ENCODE data around the gene KCTD3. TPM values are rescaled to one million over a fixed set of nuclear protein-coding genes. Genes with fewer than 3 reads are reported as not detected.

The KCTD3 gene
- total RNA-seq, 3 donors from 2014 or later: 42.2 to 73.5 (median 43.1) TPM

DNA sequence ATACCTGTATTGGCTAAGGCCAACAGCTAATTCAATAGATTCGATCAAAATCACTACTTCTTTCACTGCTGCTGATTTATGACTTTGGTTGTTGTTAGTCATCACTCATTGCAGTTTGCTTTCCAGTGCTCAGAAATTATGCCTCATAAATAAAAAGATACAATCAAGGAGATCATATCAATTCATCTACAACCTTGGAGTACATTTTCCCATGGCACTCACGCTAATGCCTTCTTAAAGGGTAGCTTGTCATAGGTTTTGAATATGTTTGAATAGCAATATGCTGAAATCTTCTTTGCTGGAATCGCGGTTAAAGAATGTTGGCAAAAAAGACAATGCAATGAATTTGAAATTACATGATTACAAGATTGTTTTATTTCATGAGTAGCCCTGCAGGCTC lies 89.9 kb downstream of the KCTD3 start:
- TF ChIP-seq, protein P1, sequence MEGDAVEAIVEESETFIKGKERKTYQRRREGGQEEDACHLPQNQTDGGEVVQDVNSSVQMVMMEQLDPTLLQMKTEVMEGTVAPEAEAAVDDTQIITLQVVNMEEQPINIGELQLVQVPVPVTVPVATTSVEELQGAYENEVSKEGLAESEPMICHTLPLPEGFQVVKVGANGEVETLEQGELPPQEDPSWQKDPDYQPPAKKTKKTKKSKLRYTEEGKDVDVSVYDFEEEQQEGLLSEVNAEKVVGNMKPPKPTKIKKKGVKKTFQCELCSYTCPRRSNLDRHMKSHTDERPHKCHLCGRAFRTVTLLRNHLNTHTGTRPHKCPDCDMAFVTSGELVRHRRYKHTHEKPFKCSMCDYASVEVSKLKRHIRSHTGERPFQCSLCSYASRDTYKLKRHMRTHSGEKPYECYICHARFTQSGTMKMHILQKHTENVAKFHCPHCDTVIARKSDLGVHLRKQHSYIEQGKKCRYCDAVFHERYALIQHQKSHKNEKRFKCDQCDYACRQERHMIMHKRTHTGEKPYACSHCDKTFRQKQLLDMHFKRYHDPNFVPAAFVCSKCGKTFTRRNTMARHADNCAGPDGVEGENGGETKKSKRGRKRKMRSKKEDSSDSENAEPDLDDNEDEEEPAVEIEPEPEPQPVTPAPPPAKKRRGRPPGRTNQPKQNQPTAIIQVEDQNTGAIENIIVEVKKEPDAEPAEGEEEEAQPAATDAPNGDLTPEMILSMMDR (IDR thresholded peaks at IDR 0.05): no peak
- Histone ChIP-seq H3K4me1 (ENCODE audit: low read depth) (no peaks in the 10 kb centered on the region), H3K4me3 (no peak overlapping the region), H3K9me3 (no peaks in the 10 kb centered on the region), H3K36me3 (ENCODE audit: low read depth) (no peaks in the 10 kb centered on the region)
- DNase-seq: no peak
- intact Hi-C loops (cut with DNase I, micrococcal nuclease): no loop called here
- ATAC-seq: no peak

DNA sequence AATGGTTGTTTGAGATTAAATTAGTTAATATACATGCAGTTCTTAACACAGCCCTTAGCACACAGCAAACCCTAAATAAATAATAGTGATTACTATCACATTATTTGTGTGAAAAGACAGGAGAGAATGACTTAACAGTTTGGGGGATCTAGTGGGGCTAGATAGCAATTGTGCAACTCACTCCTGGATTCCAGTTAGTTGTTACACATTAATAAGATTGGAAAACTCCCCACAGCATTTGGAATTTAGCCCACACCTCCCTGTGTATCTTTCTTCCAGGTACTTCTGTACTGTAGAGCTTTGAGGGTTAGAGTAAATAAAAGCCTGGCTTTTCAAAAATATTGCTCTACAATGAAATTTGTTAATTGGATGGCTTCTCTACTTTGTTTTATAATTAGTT lies 93.2 kb downstream of the KCTD3 start:
- no peaks in the 10 kb centered on the region for H3K36me3 ChIP-seq (ENCODE audit: low read depth)
- H3K4me3 ChIP-seq: no peak overlapping the region
- no peak for DNase-seq
- no peaks in the 10 kb centered on the region for H3K9me3 ChIP-seq
- ATAC-seq: no peak
- TF ChIP-seq, protein P1 (IDR thresholded peaks at IDR 0.05): no peak
- intact Hi-C loops (cut with DNase I, micrococcal nuclease): no loop called here
- H3K4me1 ChIP-seq (ENCODE audit: low read depth): no peaks in the 10 kb centered on the region

DNA sequence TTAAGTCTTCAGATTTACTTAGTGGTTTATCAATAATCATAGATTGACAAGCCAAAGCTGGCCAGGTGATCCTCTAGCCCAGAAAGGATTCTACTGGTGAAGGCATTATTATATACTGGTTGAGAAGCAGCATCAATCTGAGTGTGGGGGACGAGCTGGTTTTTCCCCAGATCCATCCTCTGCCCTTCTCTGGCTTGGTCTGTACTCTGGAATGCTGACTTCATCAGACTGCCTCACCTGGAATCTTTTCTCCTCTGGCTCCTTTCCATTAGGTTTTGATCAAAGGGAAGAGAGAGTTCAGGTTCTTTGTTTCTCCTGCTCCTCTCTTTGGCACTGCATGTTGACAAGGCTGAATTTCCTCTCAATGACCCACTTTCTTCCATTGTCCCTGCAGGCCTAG lies 93.9 kb downstream of the KCTD3 start:
- no peaks in the 10 kb centered on the region for H3K4me1 ChIP-seq (ENCODE audit: low read depth)
- no peaks in the 10 kb centered on the region for H3K36me3 ChIP-seq (ENCODE audit: low read depth)
- DNase-seq: no peak
- TF ChIP-seq, protein P1 (IDR thresholded peaks at IDR 0.05): no peak
- H3K4me3 ChIP-seq: no peak overlapping the region
- intact Hi-C loops (cut with DNase I, micrococcal nuclease): no loop called here
- H3K9me3 ChIP-seq: no peaks in the 10 kb centered on the region
- ATAC-seq: no peak

DNA sequence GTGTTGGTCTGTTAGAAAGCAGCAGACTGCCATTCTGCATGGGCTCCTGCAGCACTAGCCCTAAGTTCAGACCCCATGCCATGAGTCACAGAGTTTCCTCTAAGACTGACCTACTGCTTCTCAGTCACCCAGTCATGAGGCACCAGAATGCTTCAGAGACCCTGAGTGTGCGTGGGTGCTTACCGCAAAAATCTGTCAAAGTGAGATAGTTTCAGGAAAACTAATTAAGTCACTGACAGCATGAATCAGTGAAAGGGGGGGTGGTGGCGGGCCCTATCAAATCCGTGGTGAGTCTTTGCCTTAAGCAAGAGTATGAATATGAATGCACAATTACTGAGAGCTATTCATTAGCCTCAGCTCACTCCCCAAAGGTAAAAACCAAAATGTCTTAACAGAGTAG lies 98.1 kb downstream of the KCTD3 start:
- no peak for DNase-seq
- intact Hi-C loops (cut with DNase I, micrococcal nuclease): no loop called here
- no peaks in the 10 kb centered on the region for H3K9me3 ChIP-seq
- no peak for ATAC-seq
- H3K4me1 ChIP-seq (ENCODE audit: low read depth): no peaks in the 10 kb centered on the region
- TF ChIP-seq, protein P1 (IDR thresholded peaks at IDR 0.05): no peak
- H3K36me3 ChIP-seq (ENCODE audit: low read depth): no peaks in the 10 kb centered on the region
- H3K4me3 ChIP-seq: no peak overlapping the region

DNA sequence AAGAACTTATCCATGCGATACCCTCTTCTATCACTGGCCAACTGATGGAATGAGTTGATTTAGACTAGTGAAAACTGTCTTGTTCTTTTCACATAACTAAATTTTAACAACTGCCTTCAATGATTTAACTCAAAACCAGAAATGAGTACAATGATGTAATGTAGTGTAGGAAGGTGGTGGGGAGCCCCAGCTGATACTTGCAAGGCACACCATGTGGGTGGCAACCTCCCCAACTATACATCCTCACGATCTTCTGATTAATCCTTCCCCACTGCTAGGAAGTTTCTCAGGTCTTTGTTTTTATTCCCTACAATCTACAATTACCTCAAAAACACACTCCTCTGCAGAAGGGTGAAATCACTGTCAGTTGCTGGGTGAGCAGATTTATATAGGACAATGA lies 100.7 kb downstream of the KCTD3 start:
- Histone ChIP-seq H3K9me3 (no peaks in the 10 kb centered on the region), H3K4me1 (ENCODE audit: low read depth) (no peaks in the 10 kb centered on the region), H3K4me3 (no peak overlapping the region), H3K36me3 (ENCODE audit: low read depth) (no peaks in the 10 kb centered on the region)
- ATAC-seq (no peak), DNase-seq (no peak)
- intact Hi-C loops (cut with DNase I, micrococcal nuclease): no loop called here
- TF ChIP-seq, protein P1 (IDR thresholded peaks at IDR 0.05): no peak

DNA sequence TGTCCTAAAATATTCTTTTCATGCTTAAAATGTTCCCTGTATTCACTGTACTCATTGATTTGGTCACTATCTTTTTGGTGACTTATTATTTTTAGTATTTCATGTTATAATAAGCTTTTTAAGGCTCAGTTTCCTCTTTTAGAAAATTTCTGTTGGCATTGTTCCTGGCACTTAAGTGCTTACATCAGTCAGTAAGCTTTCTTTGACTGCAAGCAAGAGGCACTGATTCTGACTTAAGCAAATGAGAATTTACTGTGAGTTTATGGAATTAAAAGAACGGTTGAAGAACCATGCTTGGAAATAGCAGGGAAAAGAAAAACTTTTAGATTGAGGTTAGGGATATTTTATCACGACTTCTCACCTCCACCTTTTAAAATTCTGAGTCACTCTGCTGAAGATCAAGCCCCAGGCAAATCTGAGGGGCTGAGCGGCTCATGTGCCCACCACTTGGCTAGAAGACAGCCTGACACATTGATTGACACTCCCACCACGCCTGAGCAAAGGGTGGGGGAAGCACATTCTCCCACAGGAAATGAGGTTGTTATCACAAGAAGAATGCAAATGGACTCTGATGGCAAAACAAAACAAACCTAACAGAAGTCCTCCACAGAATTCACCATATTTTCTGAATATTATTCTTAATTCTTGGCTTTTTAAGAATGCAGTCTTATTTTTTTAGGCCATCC lies 102.8 kb downstream of the KCTD3 start:
- intact Hi-C loops (cut with DNase I, micrococcal nuclease): no loop called here
- no peak for DNase-seq
- Histone ChIP-seq H3K4me3 (no peak overlapping the region), H3K36me3 (ENCODE audit: low read depth) (no peaks in the 10 kb centered on the region), H3K9me3 (no peaks in the 10 kb centered on the region), H3K4me1 (ENCODE audit: low read depth) (no peaks in the 10 kb centered on the region)
- ATAC-seq: no peak
- TF ChIP-seq, protein P1 (IDR thresholded peaks at IDR 0.05): no peak

All from mucosa of descending colon (tissue), 3 donors.